PC-3 (cell line): ENCODE data around the gene AFF2.

Source experiments
- EZH2 ChIP-seq: fragments of 300-600 bp; sonication (generic); IDR thresholded peaks from one replicate; pipeline ENCODE4 v1.6.1; 2017; ENCODE audit warnings: antibody characterized with exemption, mild to moderate bottlenecking, low read length; ENCODE audit not compliant: unreplicated experiment
- EZH2phosphoT487 ChIP-seq: fragments of 300-600 bp; sonication (generic); IDR thresholded peaks from 2 replicates; pipeline ENCODE4 v1.6.1; 2018; ENCODE audit warnings: mild to moderate bottlenecking, antibody characterized with exemption, low read length, borderline replicate concordance
- TF ChIP-seq, protein P1 (sequence below): fragments of 300-600 bp; sonication (generic); conservative IDR thresholded peaks from 2 replicates; pipeline ENCODE4 v1.5.1; 2017; ENCODE audit warnings: antibody characterized with exemption, low read depth, mild to moderate bottlenecking, low read length

DNA sequence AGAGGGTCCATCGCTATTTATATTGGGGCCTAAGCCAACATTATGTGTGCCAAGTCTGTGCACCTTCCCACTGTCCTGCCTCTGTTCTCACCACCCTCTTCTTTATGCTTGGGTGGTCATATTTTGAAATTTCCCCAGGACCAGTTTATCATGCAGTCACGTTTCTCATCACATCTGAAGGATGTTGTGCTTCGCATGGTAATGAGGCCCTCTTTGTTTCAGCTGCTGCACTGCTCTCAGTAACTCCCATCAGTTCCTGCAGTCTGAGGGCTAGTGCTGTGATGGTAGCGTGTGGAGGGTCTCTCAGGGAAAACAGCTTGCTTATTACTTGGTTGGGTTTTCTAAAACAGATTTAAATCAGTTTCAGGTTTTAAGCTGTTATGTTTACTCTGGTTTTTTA, 288.0 kb downstream of the AFF2 start:
- TF ChIP-seq, protein P1, sequence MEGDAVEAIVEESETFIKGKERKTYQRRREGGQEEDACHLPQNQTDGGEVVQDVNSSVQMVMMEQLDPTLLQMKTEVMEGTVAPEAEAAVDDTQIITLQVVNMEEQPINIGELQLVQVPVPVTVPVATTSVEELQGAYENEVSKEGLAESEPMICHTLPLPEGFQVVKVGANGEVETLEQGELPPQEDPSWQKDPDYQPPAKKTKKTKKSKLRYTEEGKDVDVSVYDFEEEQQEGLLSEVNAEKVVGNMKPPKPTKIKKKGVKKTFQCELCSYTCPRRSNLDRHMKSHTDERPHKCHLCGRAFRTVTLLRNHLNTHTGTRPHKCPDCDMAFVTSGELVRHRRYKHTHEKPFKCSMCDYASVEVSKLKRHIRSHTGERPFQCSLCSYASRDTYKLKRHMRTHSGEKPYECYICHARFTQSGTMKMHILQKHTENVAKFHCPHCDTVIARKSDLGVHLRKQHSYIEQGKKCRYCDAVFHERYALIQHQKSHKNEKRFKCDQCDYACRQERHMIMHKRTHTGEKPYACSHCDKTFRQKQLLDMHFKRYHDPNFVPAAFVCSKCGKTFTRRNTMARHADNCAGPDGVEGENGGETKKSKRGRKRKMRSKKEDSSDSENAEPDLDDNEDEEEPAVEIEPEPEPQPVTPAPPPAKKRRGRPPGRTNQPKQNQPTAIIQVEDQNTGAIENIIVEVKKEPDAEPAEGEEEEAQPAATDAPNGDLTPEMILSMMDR: no peak
- TF ChIP-seq EZH2phosphoT487: no peak
- TF ChIP-seq EZH2: no peak
